H9 (cell line): ENCODE results near the gene SERPINB5. TPM values are rescaled to one million over a fixed set of nuclear protein-coding genes. Genes with fewer than 3 reads are reported as not detected.

ENCODE experiments used
- DNase-seq: peaks from one replicate; pipeline ENCODE4 v3.0.0-alpha.2; 2017
- H2AFZ ChIP-seq: one replicate; pipeline ENCODE4 v1.6.1; 2013; ENCODE audit warnings: mild to moderate bottlenecking, low read length, control low read depth, moderate library complexity
- H2AK5ac ChIP-seq: 2 replicates; pipeline ENCODE4 v1.6.1; 2013; ENCODE audit warnings: low read length, control low read depth, mixed read lengths; ENCODE audit not compliant: insufficient read length
- H2BK120ac ChIP-seq: one replicate; pipeline ENCODE4 v1.6.1; 2013; ENCODE audit warnings: low read depth, mild to moderate bottlenecking, low read length, control low read depth, inconsistent platforms; ENCODE audit not compliant: poor library complexity, severe bottlenecking
- H2BK12ac ChIP-seq: 2 replicates; pipeline ENCODE4 v1.6.1; 2013; ENCODE audit warnings: low read length, control low read depth, mixed read lengths, low read depth; ENCODE audit not compliant: insufficient read length
- H2BK15ac ChIP-seq: 2 replicates; pipeline ENCODE4 v1.6.1; 2013; ENCODE audit warnings: low read depth, low read length, control low read depth
- H2BK20ac ChIP-seq: one replicate; pipeline ENCODE4 v1.6.1; 2013; ENCODE audit warnings: low read depth, mild to moderate bottlenecking, low read length, control low read depth, inconsistent platforms; ENCODE audit not compliant: poor library complexity, severe bottlenecking
- H2BK5ac ChIP-seq: 2 replicates; pipeline ENCODE4 v1.6.1; 2013; ENCODE audit warnings: low read length, control low read depth, mixed read lengths; ENCODE audit not compliant: insufficient read length
- H3K14ac ChIP-seq: 2 replicates; pipeline ENCODE4 v1.6.1; 2013; ENCODE audit warnings: low read length, control low read depth; ENCODE audit not compliant: insufficient read depth
- H3K18ac ChIP-seq: 2 replicates; pipeline ENCODE4 v1.6.1; 2013; ENCODE audit warnings: low read depth, mild to moderate bottlenecking, mixed read lengths, low read length, control low read depth; ENCODE audit not compliant: insufficient read length
- H3K23ac ChIP-seq: 2 replicates; pipeline ENCODE4 v1.6.1; 2013; ENCODE audit warnings: low read length, control low read depth, mixed read lengths, low read depth; ENCODE audit not compliant: insufficient read length
- H3K23me2 ChIP-seq: 2 replicates; pipeline ENCODE4 v1.6.1; 2013; ENCODE audit warnings: low read depth, mild to moderate bottlenecking, mixed read lengths, low read length, control low read depth; ENCODE audit not compliant: insufficient read length, poor library complexity, severe bottlenecking
- H3K27ac ChIP-seq: 2 replicates; pipeline ENCODE4 v1.5.1; 2013; ENCODE audit warnings: low read length, control low read depth, mixed read lengths, low read depth; ENCODE audit not compliant: insufficient read length
- H3K27me3 ChIP-seq: 2 replicates; pipeline ENCODE4 v1.6.1; 2013; ENCODE audit warnings: low read length, control low read depth, inconsistent platforms; ENCODE audit not compliant: insufficient read depth
- H3K4ac ChIP-seq: 2 replicates; pipeline ENCODE4 v1.6.1; 2013; ENCODE audit warnings: low read depth, mild to moderate bottlenecking, control low read depth, inconsistent platforms, low read length, moderate library complexity
- H3K4me1 ChIP-seq: 2 replicates; pipeline ENCODE4 v1.6.1; 2013; ENCODE audit warnings: low read length, control low read depth, inconsistent platforms; ENCODE audit not compliant: insufficient read depth
- H3K4me2 ChIP-seq: 2 replicates; pipeline ENCODE4 v1.6.1; 2013; ENCODE audit warnings: low read length, control low read depth, mixed read lengths; ENCODE audit not compliant: insufficient read length, insufficient read depth
- H3K56ac ChIP-seq: 2 replicates; pipeline ENCODE4 v1.6.1; 2013; ENCODE audit warnings: low read depth, mild to moderate bottlenecking, mixed read lengths, low read length, control low read depth; ENCODE audit not compliant: insufficient read length
- H3K79me1 ChIP-seq: 2 replicates; pipeline ENCODE4 v1.6.1; 2013; ENCODE audit warnings: low read depth, mild to moderate bottlenecking, moderate library complexity, low read length, control low read depth, inconsistent platforms; ENCODE audit not compliant: insufficient read depth, poor library complexity, severe bottlenecking
- H3K79me2 ChIP-seq: 2 replicates; pipeline ENCODE4 v1.6.1; 2013; ENCODE audit warnings: low read length, control low read depth, inconsistent platforms; ENCODE audit not compliant: insufficient read depth
- H3K9ac ChIP-seq: 2 replicates; pipeline ENCODE4 v1.6.1; 2013; ENCODE audit warnings: low read length, control low read depth, mixed read lengths; ENCODE audit not compliant: insufficient read length; ENCODE audit errors: extremely low read depth
- H3K9me3 ChIP-seq: one replicate; pipeline ENCODE4 v1.6.1; 2013; ENCODE audit warnings: low read depth, low read length, inconsistent platforms; ENCODE audit not compliant: control insufficient read depth
- H3T11ph ChIP-seq: one replicate; pipeline ENCODE4 v1.6.1; 2013; ENCODE audit warnings: mild to moderate bottlenecking, low read length, control low read depth, inconsistent platforms
- H4K20me1 ChIP-seq: one replicate; pipeline ENCODE4 v1.6.1; 2013; ENCODE audit not compliant: control insufficient read depth, insufficient read length, insufficient read depth
- H4K5ac ChIP-seq: 2 replicates; pipeline ENCODE4 v1.6.1; 2013; ENCODE audit warnings: low read depth, mild to moderate bottlenecking, mixed read lengths, low read length, control low read depth; ENCODE audit not compliant: insufficient read length
- H4K8ac ChIP-seq: replicated peaks from 2 replicates; pipeline ENCODE4 v1.6.1; 2013; ENCODE audit warnings: low read length, control low read depth, mixed read lengths, low read depth; ENCODE audit not compliant: insufficient read length
- H4K91ac ChIP-seq: 2 replicates; pipeline ENCODE4 v1.6.1; 2013; ENCODE audit warnings: low read depth, mild to moderate bottlenecking, moderate library complexity, mixed read lengths, low read length, control low read depth; ENCODE audit not compliant: insufficient read length
- H3K27ac Mint-ChIP-seq, 3 experiments: 2 replicates in 2 of 3; 3 replicates in 1 of 3; pipeline ENCODE4 v1.8.0; 2020 to 2021; ENCODE audit warnings: mixed read lengths in 3 of 3, mild to moderate bottlenecking in 1 of 3, moderate library complexity in 1 of 3
- H3K27me3 Mint-ChIP-seq: 2 replicates; pipeline ENCODE4 v1.8.0; 2021; ENCODE audit warnings: low read depth, mild to moderate bottlenecking, moderate library complexity, mixed read lengths
- H3K36me3 Mint-ChIP-seq, 3 experiments: 2 replicates in 2 of 3; 3 replicates in 1 of 3; pipeline ENCODE4 v1.8.0; 2020 to 2021; ENCODE audit warnings: low read depth in 3 of 3, mixed read lengths in 3 of 3; ENCODE audit not compliant: insufficient read depth in 1 of 3
- H3K4me1 Mint-ChIP-seq, 2 experiments: 2 replicates each; pipeline ENCODE4 v1.8.0; 2020; ENCODE audit warnings: mixed read lengths in 2 of 2
- H3K4me3 Mint-ChIP-seq, 2 experiments: 2 replicates in 1 of 2; 3 replicates in 1 of 2; pipeline ENCODE4 v1.8.0; 2020 to 2021; ENCODE audit warnings: mild to moderate bottlenecking in 2 of 2, mixed read lengths in 2 of 2, moderate library complexity in 1 of 2
- H3K9me3 Mint-ChIP-seq, 2 experiments: 2 replicates in 1 of 2; 3 replicates in 1 of 2; pipeline ENCODE4 v1.8.0; 2020; ENCODE audit warnings: mild to moderate bottlenecking in 2 of 2, mixed read lengths in 2 of 2, moderate library complexity in 1 of 2
- CTCF ChIP-seq: fragments of 200-600 bp; sonication (generic); conservative IDR thresholded peaks from 3 replicates; pipeline ENCODE4 v1.8.0; 2021; ENCODE audit warnings: antibody characterized with exemption, mild to moderate bottlenecking
- WGBS: extraction: QIAGEN DNeasy Blood & Tissue Kit; methylation state at CpG from one replicate; pipeline ENCODE4 v1.1.7; 2013; ENCODE audit warnings: missing lambda C conversion rate, low lambda C conversion rate, mixed read lengths; ENCODE audit not compliant: insufficient read length; ENCODE audit errors: extremely low coverage; 5-methylcytosine and 5-hydroxymethylcytosine counted together
- total RNA-seq: library from RNA; stranded (reverse); gene quantifications from 2 replicates; pipeline ENCODE4 v1.2.1, GENCODE V29; 2021

Gene SERPINB5
- total RNA-seq, 1 experiment from 2014 or later = not detected

DNA sequence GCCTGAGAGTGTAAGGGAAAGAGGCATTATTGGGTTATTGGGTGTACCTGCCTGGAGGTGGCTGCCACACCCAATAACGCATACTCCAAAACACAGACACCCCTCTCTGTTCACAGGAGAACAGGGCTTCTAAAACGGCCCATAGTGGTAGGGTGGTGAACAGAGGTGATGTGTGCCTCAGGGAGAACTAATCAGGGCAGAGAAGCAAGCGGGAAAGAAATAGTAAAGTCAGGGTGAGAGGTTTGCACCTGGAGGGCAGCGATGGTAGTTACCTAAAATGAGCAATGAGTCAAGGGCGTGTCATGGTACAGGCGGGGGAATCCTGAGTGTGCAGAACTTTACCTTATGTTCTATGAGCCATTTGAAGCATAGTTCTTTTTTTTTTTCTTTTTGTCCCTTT, 32.9 kb upstream of the SERPINB5 start:
- WGBS = no CpG with 5 or more reads among the region's 6 CpGs
- Histone ChIP-seq H2BK15ac (no peak overlapping the region), H4K20me1 (no peaks in the 10 kb centered on the region), H3K18ac (no peak overlapping the region), H3K79me1 (no peaks in the 10 kb centered on the region), H3K4ac (no peak overlapping the region), H2AFZ (no peak overlapping the region), H4K8ac (no peak overlapping the region), H3K9ac (no peak overlapping the region), H3K23ac (no peak overlapping the region), H2BK20ac (no peak overlapping the region), H3K23me2 (no peaks in the 10 kb centered on the region), H3K56ac (no peak overlapping the region), H4K5ac (no peak overlapping the region), H3K27me3 (no peaks in the 10 kb centered on the region), H3K79me2 (no peaks in the 10 kb centered on the region), H2BK12ac (no peak overlapping the region), H3K4me2 (no peak overlapping the region), H3K9me3 (no peaks in the 10 kb centered on the region), H3T11ph (no peak overlapping the region), H2BK120ac (no peak overlapping the region), H3K27ac (no peak overlapping the region), H2BK5ac (no peak overlapping the region), H3K14ac (no peak overlapping the region), H2AK5ac (no peak overlapping the region), H4K91ac (no peak overlapping the region), H3K4me1 (no peaks in the 10 kb centered on the region)
- no peaks in the 10 kb centered on the region for H3K27me3 Mint-ChIP-seq
- H3K9me3 Mint-ChIP-seq = no peaks in the 10 kb centered on the region
- no peak overlapping the region; a peak in 1 of 5 replicates for H3K4me3 Mint-ChIP-seq
- 0 out of 3 replicates have a peak, but pooled peaks have one; percentile 9 for TF ChIP-seq CTCF
- H3K36me3 Mint-ChIP-seq = no peaks in the 10 kb centered on the region
- DNase-seq = no peak
- no peak overlapping the region for H3K27ac Mint-ChIP-seq
- no peaks in the 10 kb centered on the region for H3K4me1 Mint-ChIP-seq
